ENCODE results near the gene EDA2R.

EDA2R gene, protein sequence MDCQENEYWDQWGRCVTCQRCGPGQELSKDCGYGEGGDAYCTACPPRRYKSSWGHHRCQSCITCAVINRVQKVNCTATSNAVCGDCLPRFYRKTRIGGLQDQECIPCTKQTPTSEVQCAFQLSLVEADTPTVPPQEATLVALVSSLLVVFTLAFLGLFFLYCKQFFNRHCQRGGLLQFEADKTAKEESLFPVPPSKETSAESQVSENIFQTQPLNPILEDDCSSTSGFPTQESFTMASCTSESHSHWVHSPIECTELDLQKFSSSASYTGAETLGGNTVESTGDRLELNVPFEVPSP

DNA sequence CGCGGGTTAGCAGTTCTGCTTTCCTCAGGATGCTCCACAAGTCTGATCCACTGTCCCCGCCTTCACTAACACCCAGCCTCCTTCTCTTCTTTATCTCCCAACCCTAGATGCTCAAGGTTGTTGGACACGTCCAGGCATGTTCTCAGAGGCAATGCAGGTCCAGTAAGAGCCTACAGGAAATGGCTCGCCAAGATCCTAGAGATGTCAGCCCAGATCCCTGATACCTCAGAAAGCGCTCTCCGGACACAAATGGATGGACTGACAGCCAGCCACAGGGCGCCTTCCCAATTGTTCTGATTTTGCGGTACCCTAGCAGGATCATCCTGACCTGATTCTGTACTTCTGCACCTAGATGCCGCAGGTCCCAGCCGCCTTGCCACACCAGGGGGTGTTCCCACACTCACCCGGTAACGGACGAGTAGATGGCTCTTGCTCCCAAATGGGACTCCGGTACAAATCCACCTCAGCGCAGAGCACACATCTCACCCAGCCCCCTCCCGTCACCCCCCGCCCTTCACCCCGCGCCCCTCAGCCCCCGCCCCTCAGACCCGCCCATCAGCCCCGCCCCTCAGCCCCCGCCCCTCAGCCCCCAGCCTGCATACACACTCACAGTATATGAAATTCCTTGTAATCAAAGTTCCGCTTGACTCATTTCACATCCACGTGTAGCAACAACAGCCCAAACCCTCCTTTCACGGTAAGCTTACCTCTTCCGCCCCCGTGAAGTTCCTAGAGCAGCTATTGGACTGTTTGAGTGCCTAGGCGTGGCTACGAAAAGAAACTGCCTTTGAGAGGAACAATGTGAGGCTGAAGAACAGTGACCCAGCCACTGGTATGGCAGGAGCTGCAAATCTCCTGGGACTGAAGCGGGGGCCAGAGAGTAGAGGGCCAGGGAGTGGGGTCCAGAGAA lies at the start of gene EDA2R:
EDA2R (minus strand) TSS at position 488 of the 910 bp plus-strand sequence. CDS start 23,058 bp downstream, outside the sequence.
- no peak for DNase-seq

DNA sequence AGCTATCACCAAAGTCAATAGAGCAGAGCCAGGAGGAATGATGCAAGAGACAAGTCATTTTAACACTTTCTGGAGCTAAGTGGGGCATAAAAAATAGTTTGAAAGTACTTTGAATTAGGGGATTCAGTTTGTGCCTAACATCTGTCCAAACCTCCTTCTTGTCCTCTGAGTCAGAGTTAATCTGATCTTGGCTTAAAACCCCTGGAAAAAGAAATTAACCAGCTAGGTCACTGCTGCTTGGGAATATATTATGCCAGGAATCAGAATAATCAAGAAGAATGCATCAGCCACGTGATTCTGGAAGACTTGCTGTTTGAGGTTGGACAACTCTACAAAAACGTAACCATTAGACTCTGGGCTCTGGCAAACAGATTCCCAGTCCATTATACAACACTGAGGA lies 45.3 kb upstream of the EDA2R start:
- no peak for DNase-seq

DNA sequence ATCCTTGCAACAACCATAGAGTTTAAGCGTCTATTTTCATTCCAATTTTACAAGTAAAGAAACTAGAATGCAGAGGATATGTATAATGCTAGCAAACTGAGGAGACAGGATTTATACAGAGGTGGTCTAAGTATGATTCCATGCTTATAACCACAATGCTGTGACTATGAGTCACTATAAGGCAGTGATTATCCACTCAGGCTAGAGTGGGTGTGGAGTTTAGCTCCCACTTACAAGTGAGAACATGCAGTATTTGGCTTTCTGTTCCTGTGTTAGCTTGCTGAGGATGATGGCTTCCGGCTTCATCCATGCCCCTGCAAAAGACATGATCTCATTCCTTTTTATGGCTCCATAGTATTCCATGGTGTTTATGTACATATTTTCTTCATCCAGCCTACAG lies 41.6 kb upstream of the EDA2R start:
- DNase-seq: no peak

DNA sequence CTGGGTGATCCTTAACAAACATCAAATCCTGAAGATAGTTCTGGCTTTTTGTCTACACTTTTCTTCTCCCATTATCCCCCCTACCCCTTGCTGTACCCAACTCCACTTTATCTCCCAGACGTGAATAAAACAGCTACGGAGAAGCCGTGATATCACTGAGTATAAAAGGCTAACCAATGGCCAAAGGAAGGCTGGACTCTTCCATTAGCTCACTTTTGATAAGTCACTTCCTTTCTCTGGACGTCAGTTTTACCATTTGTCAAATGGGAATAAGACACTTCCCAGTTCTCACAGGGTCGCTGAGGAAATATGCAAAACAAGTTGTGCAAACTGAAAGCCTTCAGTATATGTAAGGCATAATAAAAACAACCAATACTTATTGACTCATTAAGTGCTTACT lies 38.6 kb upstream of the EDA2R start:
- DNase-seq: no peak

DNA sequence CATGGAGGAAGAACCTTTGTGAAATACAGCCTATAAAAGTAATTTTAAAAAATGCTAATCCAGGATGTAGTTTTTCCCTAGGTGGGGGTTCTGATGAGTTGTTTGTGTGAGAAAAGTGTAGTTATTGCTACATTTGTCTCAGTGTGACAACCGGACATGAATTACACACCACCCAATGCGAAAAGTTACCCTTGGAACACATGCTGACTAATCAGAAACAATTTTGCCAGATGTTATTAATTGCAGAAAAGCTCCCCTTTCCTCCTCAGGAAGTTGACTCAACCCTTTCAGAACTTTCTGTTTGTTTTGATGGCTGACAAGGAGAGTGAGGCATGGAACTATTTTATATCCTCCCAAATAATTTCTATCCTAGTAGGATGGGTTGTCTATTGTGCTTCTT lies 38.1 kb upstream of the EDA2R start:
- DNase-seq: no peak

DNA sequence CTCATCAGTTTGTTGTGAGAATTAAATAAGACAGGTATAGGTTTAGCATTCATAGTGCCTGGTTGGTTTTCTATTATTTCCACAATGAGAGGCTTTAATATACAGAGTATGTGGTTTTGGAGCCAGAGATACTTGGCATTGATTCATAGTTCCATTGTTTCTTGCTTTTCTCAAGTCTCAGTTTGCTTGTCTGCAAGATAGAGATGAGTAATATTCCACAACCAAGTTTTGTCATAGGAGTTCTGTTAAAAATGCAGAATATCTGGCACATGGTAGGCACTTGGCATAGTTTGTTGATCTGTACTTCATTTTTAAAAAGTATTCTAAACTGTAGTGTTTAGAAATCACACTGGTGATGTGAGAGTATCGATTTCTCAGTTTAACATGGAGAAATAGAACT lies 37.5 kb upstream of the EDA2R start:
- DNase-seq: no peak

DNA sequence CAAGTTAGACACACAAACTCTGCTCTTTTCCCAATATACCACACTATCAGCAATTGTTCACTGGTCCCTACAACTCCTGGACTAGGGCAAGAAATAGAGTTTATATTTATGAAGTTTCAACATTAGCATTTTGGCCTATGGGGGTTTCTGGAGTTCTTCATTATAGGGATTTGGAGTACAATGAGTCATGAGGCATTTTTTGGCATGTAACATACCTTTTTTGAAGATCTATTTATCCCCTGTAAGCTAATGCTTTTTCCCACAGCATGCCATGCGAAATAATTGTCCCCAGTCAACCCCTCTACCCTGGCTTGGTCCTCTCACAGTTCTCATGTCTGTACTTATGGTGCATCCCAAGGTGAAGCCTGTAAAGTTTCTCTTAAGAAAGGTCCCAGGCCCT lies 36.7 kb upstream of the EDA2R start:
- DNase-seq: no peak

DNA sequence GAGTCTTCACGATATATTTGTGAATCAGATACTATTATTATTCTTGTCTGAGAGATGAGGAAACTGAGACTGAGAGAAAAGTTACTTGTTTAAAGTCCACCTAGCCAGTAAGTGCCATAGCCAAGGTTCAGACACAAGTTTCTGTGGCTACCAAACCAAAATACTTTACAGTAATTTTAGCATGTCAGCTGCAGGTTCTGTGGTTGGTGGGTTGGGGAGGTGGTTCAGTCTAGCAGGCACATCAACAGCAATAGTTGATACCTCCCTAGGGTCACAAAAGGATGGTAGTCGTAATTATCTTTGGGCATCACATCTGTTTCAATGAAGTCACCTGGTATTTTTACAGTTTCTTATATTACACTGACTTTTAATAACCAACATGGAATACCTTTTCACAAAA lies 35.6 kb upstream of the EDA2R start:
- no peak for DNase-seq

DNA sequence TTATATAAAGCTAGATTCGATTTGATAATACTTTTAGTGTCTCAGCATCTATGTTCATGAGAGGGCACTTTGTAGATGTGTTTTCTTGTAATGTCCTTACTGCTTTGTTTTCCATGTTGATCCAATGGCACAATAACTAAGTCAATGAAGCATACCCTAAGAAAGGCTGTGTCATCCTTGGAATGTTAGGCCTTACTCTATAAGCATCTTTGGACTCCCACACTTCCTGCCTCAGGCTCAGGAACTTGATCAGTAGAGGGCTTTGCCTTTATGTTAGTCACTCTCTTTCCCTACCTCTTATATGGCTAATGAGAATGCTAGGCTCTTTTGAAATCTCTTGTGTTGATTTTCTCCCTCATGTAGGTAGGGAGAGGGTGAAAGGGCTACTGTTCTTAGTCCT lies 33.2 kb upstream of the EDA2R start:
- DNase-seq: no peak

DNA sequence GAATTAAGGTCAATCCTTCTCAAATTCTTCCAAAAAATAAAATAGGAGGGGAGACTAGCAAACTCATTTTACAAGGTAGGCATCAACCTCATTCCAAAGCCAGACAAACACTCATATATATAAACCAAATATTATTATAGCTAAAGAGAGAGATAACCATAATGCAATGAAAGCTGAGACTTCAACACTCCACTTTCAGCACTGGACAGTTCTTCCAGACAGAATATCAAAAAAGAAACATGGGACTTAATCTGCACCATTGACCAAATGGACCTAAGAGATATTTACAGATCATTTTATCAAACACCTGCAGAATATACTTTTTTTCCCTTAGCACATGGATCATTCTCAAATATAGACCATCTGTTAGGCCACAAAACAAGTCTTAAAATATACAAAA lies 15.5 kb upstream of the EDA2R start:
- no peak for DNase-seq

DNA sequence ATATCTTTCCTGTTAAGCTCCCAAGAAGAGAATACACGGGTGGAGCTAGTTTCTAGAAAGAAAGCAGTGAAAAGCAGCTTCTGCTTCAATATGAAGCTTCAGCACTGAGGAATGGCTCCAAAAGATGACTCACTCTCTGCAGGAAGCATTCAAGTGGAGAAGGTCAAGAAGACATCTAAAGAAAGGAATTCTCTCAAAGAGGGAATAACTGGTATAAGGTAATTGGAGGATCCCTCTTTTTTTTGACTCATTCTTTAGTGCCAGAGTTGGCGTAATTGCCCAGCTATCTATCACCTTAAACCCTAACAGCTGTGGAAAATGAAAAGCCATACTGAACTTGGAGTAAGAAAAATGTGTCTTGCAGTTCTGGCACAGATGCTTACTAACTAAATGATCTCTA lies 3.5 kb downstream of the EDA2R start:
- no peak for DNase-seq

DNA sequence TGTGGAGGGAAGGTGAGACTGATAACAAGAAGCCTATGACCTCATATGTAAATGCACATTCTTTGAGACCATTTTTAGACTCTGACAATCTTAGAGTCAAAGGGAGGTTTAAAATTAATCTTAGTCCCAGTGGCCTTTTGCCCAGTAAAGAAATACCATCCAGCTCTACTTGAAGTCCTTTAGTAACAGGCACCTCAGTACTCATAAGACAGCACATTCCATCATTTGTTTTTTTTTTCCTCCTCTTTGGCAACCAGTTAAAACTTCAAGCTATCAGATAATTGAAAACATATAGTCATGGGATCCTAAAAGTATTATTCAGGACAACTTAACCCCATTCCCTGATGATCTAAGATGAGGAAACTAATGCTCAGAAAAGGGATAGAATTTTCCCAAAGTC lies 4.6 kb downstream of the EDA2R start:
- no peak for DNase-seq

DNA sequence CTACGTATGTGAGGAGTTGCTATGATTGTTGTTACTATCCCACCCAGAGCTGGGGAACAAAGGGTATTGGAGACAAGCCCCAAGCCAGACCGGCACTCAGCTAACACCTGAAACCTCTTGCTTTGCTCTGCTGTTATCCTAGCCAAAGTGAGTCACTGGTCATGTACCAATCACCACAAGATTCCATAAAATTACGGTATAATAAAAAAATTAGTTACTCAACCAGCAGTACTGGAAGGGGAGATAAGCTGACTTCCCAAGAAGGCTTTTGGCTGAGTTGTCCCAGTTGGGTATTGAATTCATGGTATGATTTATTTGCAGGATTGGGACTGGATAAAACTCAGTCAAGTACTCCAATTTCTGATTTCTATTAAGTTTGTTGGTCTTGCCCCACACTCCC lies 5.3 kb downstream of the EDA2R start:
- no peak for DNase-seq

DNA sequence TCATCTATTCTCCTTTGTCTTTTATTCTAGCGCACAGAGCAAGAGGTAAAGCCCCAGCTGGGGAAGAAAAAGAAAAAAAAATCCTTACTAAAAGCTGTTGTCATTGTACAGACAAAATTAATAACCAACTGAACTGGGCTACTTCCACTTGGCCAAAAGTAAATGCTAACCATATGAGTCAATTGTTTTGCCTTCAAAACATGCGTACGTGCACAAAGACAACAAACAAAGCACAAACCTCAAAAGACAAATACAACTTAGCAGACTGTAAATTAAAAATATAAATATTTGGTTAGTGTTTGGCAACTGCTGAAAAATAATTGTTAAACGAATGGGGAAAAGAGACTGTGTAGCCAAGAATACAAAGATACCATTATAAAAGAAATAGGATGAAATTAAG lies 5.9 kb downstream of the EDA2R start:
- DNase-seq: no peak

DNA sequence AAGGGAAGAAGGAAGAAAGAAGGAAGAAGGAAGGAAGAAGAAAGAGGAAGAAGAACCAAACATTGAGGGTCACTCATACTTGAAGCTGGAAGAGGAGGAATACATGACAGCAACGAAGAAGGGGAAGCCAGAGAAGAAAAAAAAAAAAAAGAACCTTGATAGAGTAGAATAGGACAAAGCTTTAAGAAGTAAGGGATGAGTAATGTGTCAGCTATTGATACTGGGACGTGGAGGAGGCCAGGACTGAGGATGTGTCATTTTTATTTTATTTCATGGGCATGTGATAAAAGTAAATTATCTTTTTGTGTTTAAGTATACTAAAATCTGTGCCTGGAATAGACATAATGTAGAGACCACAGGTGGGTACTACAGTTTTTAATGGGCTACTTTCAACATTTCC lies 6.4 kb downstream of the EDA2R start:
- no peak for DNase-seq

DNA sequence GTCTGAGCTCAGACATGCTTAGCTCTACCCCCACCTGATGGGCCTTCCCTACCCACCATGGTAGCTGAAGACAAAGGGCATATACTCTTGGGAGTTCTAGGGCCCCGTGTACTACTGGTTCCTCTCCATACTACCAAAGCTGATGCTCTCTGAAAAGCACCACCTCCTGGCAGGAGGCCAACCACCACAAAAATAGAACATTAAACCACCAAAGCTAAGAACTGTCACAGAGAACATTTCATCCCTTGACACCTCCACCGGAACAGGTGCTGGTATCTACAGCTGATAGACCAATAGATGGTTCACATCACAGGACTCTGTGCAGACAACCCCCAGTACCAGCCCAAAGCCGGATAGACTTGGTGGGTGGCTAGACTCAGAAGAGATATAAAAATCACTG lies 13.4 kb downstream of the EDA2R start:
- DNase-seq: no peak

DNA sequence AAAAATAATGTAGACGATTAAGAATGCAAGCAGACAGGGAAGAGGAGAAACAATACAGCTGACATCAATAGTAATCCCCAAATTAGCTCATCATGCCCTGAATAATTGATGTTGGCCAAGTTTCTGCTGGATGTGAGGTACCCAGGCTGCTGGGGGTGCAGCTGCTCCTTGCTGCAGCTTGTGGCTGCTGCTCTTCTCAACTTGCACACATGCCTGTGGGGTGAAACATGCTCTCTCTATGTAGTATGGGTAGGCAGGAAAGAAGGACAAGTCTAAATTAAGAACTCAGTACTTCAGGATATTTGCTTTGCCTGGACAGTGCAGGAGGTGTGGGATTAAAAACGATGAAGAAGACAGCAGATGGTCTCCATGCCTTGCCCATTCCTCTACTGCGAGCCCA lies 16.7 kb downstream of the EDA2R start:
- no peak for DNase-seq

DNA sequence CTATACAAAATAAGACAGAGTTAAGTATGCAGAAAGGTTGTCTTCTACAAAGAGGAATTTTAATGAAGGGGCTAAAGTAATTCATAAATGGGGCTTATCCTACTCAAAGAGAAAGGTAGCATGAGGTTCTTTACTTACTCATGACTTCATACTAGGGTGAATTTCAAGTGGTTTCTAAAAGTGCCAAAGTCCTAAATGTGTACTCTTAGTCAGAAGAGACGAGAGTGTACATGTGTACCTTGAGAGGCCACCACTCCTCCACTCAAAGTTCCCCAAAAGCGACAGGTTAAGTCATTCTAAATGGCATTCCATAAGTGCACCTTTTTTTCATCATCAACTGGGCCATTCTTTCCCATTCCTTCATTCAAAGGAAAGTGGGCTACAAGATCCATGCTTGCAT lies 21.9 kb downstream of the EDA2R start:
- no peak for DNase-seq

DNA sequence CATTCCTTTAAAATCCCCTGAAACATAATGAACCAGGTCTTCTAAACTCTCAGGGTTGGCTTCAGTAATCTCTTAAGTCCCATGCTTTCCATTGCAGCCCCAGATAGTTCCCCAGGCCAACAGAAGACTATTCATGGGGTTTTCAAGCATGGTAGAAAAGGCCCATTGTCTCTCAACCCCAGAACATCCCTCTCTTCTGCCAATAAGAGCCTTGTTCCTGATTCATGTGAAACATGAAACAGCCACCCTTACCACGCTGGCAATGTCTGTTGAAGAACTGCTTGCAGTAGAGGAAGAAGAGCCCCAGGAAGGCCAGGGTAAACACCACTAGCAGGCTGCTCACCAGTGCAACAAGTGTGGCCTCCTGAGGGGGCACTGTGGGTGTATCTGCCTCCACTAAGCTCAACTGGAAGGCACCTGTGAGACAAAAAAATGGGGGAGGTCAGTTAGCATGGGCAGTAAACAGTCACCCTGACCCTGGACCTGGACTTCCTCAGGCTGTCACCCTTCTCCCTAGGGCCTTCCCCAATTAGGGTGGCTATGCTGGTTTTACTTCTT lies 36.4 kb downstream of the EDA2R start:
- DNase-seq: no peak

DNA sequence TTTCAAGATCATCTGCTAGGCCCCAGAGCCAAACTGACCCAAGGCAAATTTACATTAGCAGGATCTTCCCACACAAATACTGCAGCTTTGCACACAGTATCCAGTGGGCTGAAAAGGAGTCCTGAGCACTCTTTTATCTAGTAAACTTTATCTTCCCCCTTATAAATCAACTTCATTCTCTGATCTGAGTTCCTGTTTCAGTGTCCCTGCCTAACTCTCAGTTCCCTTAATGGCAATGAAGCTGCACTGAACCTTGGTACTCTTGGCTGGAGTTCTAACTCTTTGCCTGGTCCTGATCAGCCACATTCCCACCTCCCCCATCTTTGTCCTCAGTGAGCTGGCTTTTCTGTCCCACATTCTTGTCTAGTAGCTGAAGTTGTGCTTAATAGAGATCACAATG lies 37.4 kb downstream of the EDA2R start:
- no peak for DNase-seq

DNA sequence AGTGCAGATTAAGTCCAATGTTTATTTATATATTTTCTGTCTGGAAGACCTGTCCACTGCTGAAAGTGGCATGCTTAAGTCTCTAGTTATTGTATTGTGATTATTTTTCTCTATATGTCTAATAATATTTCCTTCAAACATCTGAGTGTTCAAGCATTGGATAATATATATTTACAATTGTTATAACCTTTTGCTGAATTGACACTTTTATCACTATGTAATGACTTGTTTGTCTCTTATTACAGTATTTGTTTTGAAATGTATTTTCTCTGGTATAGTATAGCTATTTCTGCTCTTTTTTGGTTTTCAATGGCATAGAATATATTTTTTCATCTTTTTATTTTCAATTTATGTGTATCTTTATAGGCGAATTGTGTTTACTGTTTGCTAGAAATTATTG lies 59.7 kb downstream of the EDA2R start:
- no peak for DNase-seq

DNA sequence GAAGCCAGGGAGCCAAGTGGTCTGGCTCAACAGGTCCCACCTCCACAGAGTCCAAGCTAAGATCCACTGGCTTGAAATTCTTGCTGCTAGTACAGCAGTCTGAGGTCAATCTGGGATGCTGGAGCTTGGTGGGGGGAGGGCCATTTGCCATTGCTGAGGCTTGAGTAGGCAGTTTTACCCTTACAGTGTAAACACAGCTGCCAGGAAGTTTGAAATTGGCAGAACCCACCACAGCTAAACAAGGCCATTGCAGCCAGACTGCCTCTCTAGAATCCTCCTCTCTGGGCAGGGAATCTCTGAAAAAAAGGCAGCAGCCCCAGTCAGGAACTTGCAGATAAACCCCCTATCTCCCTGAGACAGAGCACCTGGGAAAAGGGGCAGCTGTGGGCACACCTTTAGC lies 84.9 kb downstream of the EDA2R start:
- no peak for DNase-seq

DNA sequence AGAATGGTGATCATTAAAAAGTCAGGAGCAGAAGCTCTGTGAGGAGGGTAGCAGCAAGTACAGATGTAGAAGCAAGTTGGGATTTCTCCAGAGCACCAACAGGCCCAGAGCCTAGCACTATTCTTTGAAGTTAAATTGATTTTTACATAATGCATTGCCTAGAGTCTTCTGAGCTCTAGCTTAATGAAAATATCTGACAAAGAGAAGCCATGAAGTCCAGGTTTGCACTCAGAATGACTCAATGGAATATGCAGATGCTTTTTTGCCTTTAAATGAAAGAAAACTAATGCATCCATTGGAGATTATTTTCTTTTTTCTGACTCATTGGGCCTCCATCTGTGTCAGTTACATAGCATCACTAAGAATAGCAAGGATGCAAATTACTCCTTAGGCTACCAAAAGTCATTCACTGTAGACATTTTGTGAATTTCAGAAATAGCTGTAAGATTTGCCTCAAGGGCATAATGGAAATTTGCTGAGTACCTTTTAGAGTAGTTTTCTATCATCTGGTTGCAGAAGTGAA lies 91.0 kb downstream of the EDA2R start:
- no peak for DNase-seq

All from NCI-H524 (cell line).